Measurements from ENCODE around the gene OR5K4. TPM values are rescaled to one million over a fixed set of nuclear protein-coding genes. Genes with fewer than 3 reads are reported as not detected.
"Not testable (repeated sequence)": the region's sequence is repeated elsewhere in the genome, so short reads cannot be mapped to it uniquely, and the experiment has no call there.

The OR5K4 gene
- total and polyA plus RNA-seq, 8 donors = not detected

- TF ChIP-seq EP300 (IDR thresholded peaks at IDR 0.05) (no peak), POLR2A (IDR thresholded peaks at IDR 0.05) (no peak), POLR2AphosphoS5 (IDR thresholded peaks at IDR 0.05) (no peak), CTCF (IDR thresholded peaks at IDR 0.05) (no peak)
- H3K36me3 ChIP-seq = no peaks in the 10 kb centered on the region
- DNase-seq = no peak
- H3K27me3 ChIP-seq = peaks cover 0 to 3% (median 0%) of the 10 kb centered on the region in 3 donors
- H3K4me3 ChIP-seq = no peak overlapping the region
- H3K27ac ChIP-seq = no peak overlapping the region
- 73 to 88% (median 78%) methylated on average over 2 of the region's 2 CpGs for WGBS, 5 donors
- intact Hi-C loops (cut with DNase I; ENCODE audit: low total_unique reads) = no loop called here
- H3K9me3 ChIP-seq = no peaks in the 10 kb centered on the region
- no peaks in the 10 kb centered on the region for H3K4me1 ChIP-seq
Observed at GRCh38 chr3:98388147-98388546, 34.5 kb downstream of the OR5K4 start.

- DNase-seq = no peak
- intact Hi-C loops (cut with DNase I; ENCODE audit: low total_unique reads) = no loop called here
- H3K4me3 ChIP-seq = no peak within 1 kb of the TSS
- H3K4me1 ChIP-seq = no peaks in the 10 kb centered on the region
- TF ChIP-seq POLR2A (IDR thresholded peaks at IDR 0.05) (no peak), POLR2AphosphoS5 (IDR thresholded peaks at IDR 0.05) (no peak), CTCF (IDR thresholded peaks at IDR 0.05) (no peak), EP300 (IDR thresholded peaks at IDR 0.05) (no peak)
- no peaks in the 10 kb centered on the region for H3K9me3 ChIP-seq
- peaks cover 0 to 3% (median 0%) of the 10 kb centered on the region in 3 donors for H3K27me3 ChIP-seq
- no peaks in the 10 kb centered on the region for H3K36me3 ChIP-seq
- no peak within 1 kb of the TSS for H3K27ac ChIP-seq
Observed at GRCh38 chr3:98390366-98390765, 36.7 kb downstream of the OR5K4 start, which contains the start of gene OR5K3. Gene OR5K3, plus strand, starts transcription at chr3:98390666. Its CDS starts 0 bp downstream, at chr3:98390666.

- Histone ChIP-seq H3K36me3 (no peaks in the 10 kb centered on the region), H3K4me3 (no peak overlapping the region), H3K4me1 (no peaks in the 10 kb centered on the region), H3K27ac (no peak overlapping the region), H3K27me3 (peaks cover 0 to 3% (median 0%) of the 10 kb centered on the region in 3 donors), H3K9me3 (peaks cover 0 to 12% (median 4%) of the 10 kb centered on the region in 4 donors)
- TF ChIP-seq CTCF (IDR thresholded peaks at IDR 0.05) (no peak), POLR2AphosphoS5 (IDR thresholded peaks at IDR 0.05) (no peak), POLR2A (IDR thresholded peaks at IDR 0.05) (no peak), EP300 (IDR thresholded peaks at IDR 0.05) (no peak)
- no peak for DNase-seq
- intact Hi-C loops (cut with DNase I; ENCODE audit: low total_unique reads) = no loop called here
Observed at GRCh38 chr3:98395101-98395500, 41.4 kb downstream of the OR5K4 start.

GRCh38 chr3:98396482-98396881, 42.8 kb downstream of the OR5K4 start:
- WGBS, 5 donors = 63 to 95% (median 91%) methylated on average over 1 to 4 of the region's 4 CpGs
- DNase-seq; H3K4me3 ChIP-seq; H3K27ac ChIP-seq; intact Hi-C loops (cut with DNase I; ENCODE audit: low total_unique reads); H3K36me3 ChIP-seq; H3K27me3 ChIP-seq; H3K4me1 ChIP-seq: not testable (repeated sequence)
- peaks cover 0 to 13% (median 4%) of the 10 kb centered on the region in 4 donors for H3K9me3 ChIP-seq

GRCh38 chr3:98398513-98398912, 44.9 kb downstream of the OR5K4 start:
- H3K9me3 ChIP-seq = peaks cover 0 to 30% (median 21%) of the 10 kb centered on the region in 4 donors
- no peak for TF ChIP-seq EP300 (IDR thresholded peaks at IDR 0.05)
- TF ChIP-seq CTCF (IDR thresholded peaks at IDR 0.05) = no peak
- no peak for DNase-seq
- no peaks in the 10 kb centered on the region for H3K27me3 ChIP-seq
- no peak overlapping the region for H3K4me3 ChIP-seq
- H3K4me1 ChIP-seq = no peaks in the 10 kb centered on the region
- intact Hi-C loops (cut with DNase I; ENCODE audit: low total_unique reads) = no loop called here
- no peaks in the 10 kb centered on the region for H3K36me3 ChIP-seq
- no peak overlapping the region for H3K27ac ChIP-seq

Data from stomach (tissue), 9 donors.